A549 (cell line): Measurements from ENCODE around the gene ACTG1. TPM values are rescaled to one million over a fixed set of nuclear protein-coding genes. Genes with fewer than 3 reads are reported as not detected.

ENCODE experiments used
- ATAC-seq, 2 experiments: fragments of 200-7000 bp in 1 of 2; fragments of >200 bp in 1 of 2; cut with Nextera tagmentation in 1 of 2; cut with Tn5 transposase in 1 of 2; 3 replicates each; pipeline versions ENCODE4 v1.8.0 to v1.9.1; 2018 to 2020; ENCODE audit warnings: mild to moderate bottlenecking in 1 of 2, moderate library complexity in 1 of 2
- CTCF ChIA-PET: fragments of 300-600 bp; sonication (Branson Sonifier 250); formaldehyde crosslinking; extraction: SDS; loops from one replicate; lab custom pipeline; 2021; ENCODE audit warnings: antibody characterized with exemption, inconsistent platforms; lab: Yijun Ruan, JAX
- POLR2A ChIA-PET: fragments of 350-600 bp; formaldehyde crosslinking; extraction: SDS; loops from one replicate; lab custom pipeline; 2021; ENCODE audit warnings: antibody characterized with exemption, inconsistent platforms; lab: Yijun Ruan, JAX
- DNase-seq, 2 experiments: peaks; one replicate each; pipeline versions ENCODE4 v3.0.0 to v3.0.0-alpha.2; 2011 to 2016; ENCODE audit warnings: low read depth in 1 of 2, low spot score in 1 of 2
- FAIRE-seq: peaks from 2 replicates; lab custom pipeline; 2011; peaks lifted over from hg19 to GRCh38; lab: Jason Lieb, UNC
- H3K27ac ChIP-seq, 2 experiments: fragments of >200 bp; sonication (Bioruptor Twin); formaldehyde crosslinking; 3 replicates each; pipeline ENCODE4 v1.5.1; 2016 to 2017
- H3K4me1 ChIP-seq: fragments of >200 bp; sonication (Bioruptor Twin); formaldehyde crosslinking; 3 replicates; pipeline ENCODE4 v1.6.1; 2016
- H3K4me2 ChIP-seq: fragments of >200 bp; sonication (Bioruptor Twin); formaldehyde crosslinking; 3 replicates; pipeline ENCODE4 v1.6.1; 2016
- H3K4me3 ChIP-seq: fragments of >200 bp; sonication (Bioruptor Twin); formaldehyde crosslinking; 3 replicates; pipeline ENCODE4 v1.5.1; 2016
- H3K9me3 ChIP-seq: fragments of >200 bp; sonication (Bioruptor Twin); formaldehyde crosslinking; 3 replicates; pipeline ENCODE4 v1.6.1; 2016
- CHD2 ChIP-seq: fragments of 150-350 bp; IDR thresholded peaks from 2 replicates; pipeline ENCODE4 v1.6.1; 2014; ENCODE audit warnings: low read length; ENCODE audit not compliant: partially characterized antibody
- FOSB ChIP-seq: fragments of 250-450 bp; sonication (Bioruptor Pico); IDR thresholded peaks from 2 replicates; pipeline ENCODE4 v1.5.0; 2020; ENCODE audit warnings: mild to moderate bottlenecking, moderate library complexity
- FOSL2 ChIP-seq, 2 experiments: fragments of 450-650 bp in 1 of 2; fragments of >200 bp in 1 of 2; sonication (Bioruptor Twin) in 1 of 2; formaldehyde crosslinking; IDR thresholded peaks; 2 replicates each; pipeline versions ENCODE4 v1.5.0 to v1.6.1; 2016 to 2020; ENCODE audit warnings: mild to moderate bottlenecking in 1 of 2, moderate library complexity in 1 of 2
- GATA3 ChIP-seq: IDR thresholded peaks from 2 replicates; pipeline ENCODE4 v1.6.1; 2012; ENCODE audit warnings: borderline replicate concordance
- HOXB13 ChIP-seq: fragments of 250-450 bp; sonication (Bioruptor Pico); IDR thresholded peaks from 2 replicates; pipeline ENCODE4 v1.5.0; 2020; ENCODE audit warnings: low read depth, mild to moderate bottlenecking, moderate library complexity
- JUNB ChIP-seq: fragments of >200 bp; sonication (Bioruptor Twin); formaldehyde crosslinking; IDR thresholded peaks from 2 replicates; pipeline ENCODE4 v1.6.1; 2016
- KDM1A ChIP-seq: fragments of 200-600 bp; sonication (generic); IDR thresholded peaks from 2 replicates; pipeline ENCODE4 v1.6.1; 2016; ENCODE audit warnings: low read depth, mild to moderate bottlenecking
- MYC ChIP-seq: IDR thresholded peaks from 2 replicates; pipeline ENCODE4 v1.6.1; 2012; ENCODE audit warnings: mild to moderate bottlenecking, inconsistent platforms, low read length, improper control_type of control experiment, borderline replicate concordance
- NPAS2 ChIP-seq: fragments of 250-450 bp; sonication (Bioruptor Pico); IDR thresholded peaks from 2 replicates; pipeline ENCODE4 v1.8.0; 2022; ENCODE audit warnings: mild to moderate bottlenecking, moderate library complexity, borderline replicate concordance
- PHF8 ChIP-seq: fragments of 200-600 bp; sonication (generic); IDR thresholded peaks from 2 replicates; pipeline ENCODE4 v1.6.1; 2016; ENCODE audit warnings: low read depth, mild to moderate bottlenecking, antibody characterized with exemption, moderate library complexity, borderline replicate concordance
- POLR2A ChIP-seq: IDR thresholded peaks from 2 replicates; pipeline ENCODE4 v1.6.1; 2012; ENCODE audit warnings: mild to moderate bottlenecking, low read length
- RAD21 ChIP-seq, 2 experiments: fragments of >200 bp in 1 of 2; sonication (Bioruptor Twin) in 1 of 2; formaldehyde crosslinking in 1 of 2; IDR thresholded peaks in 1 of 2; conservative IDR thresholded peaks in 1 of 2; 2 replicates in 1 of 2; 3 replicates in 1 of 2; pipeline ENCODE4 v1.6.1; 2012 to 2018; ENCODE audit warnings: inconsistent platforms in 1 of 2
- RCOR1 ChIP-seq: fragments of 150-350 bp; IDR thresholded peaks from 2 replicates; pipeline ENCODE4 v1.6.1; 2014; ENCODE audit warnings: antibody characterized with exemption, low read length, low read depth
- SMC3 ChIP-seq: fragments of >200 bp; sonication (Bioruptor Twin); formaldehyde crosslinking; IDR thresholded peaks from 3 replicates; pipeline ENCODE4 v1.6.1; 2018; ENCODE audit warnings: inconsistent platforms
- WGBS: methylation state at CpG from one replicate; pipeline ENCODE4 v1.1.6; 2017; ENCODE audit errors: missing lambda C conversion rate; 5-methylcytosine and 5-hydroxymethylcytosine counted together
- polyA plus RNA-seq, 4 experiments: library from polyadenylated mRNA; depleted of rRNA in 3 of 4; stranded (reverse); fragments of >200 nt; fragmentation: RNase III in 1 of 4; extraction: RNeasy Plus Mini Kit Qiagen cat#74134 plus additional on column Dnase treatment in 1 of 4; gene quantifications; 2 replicates in 3 of 4; 3 replicates in 1 of 4; pipeline ENCODE4 v1.2.3, GENCODE V29; 2011 to 2017
- TF ChIP-seq, protein P1 (sequence below): fragments of 250-450 bp; sonication (Bioruptor Pico); IDR thresholded peaks from 2 replicates; pipeline ENCODE4 v1.5.0; 2020; ENCODE audit warnings: low read depth, mild to moderate bottlenecking, moderate library complexity
- TF ChIP-seq, protein P2 (sequence below): IDR thresholded peaks from 2 replicates; pipeline ENCODE4 v1.6.1; 2012; ENCODE audit warnings: low read depth, borderline replicate concordance
- TF ChIP-seq, protein P3 (sequence below): IDR thresholded peaks from 2 replicates; pipeline ENCODE4 v1.6.1; 2012
- TF ChIP-seq, protein P4 (sequence below): fragments of >200 bp; sonication (Bioruptor Twin); formaldehyde crosslinking; IDR thresholded peaks from 3 replicates; pipeline ENCODE4 v1.5.1; 2016
- TF ChIP-seq, protein P5 (sequence below): fragments of 150-350 bp; IDR thresholded peaks from 2 replicates; pipeline ENCODE4 v1.6.1; 2014; ENCODE audit warnings: low read depth, mild to moderate bottlenecking, low read length
- TF ChIP-seq, protein P6 (sequence below): fragments of 200-600 bp; sonication (generic); IDR thresholded peaks from 2 replicates; pipeline ENCODE4 v1.6.1; 2016; ENCODE audit warnings: antibody characterized with exemption, mild to moderate bottlenecking, moderate library complexity
- TF ChIP-seq, protein P7 (sequence below): IDR thresholded peaks from 2 replicates; pipeline ENCODE4 v1.6.1; 2012

The ACTG1 gene
- polyA plus RNA-seq, 2 of the 4 experiments (the other 2 are of a cell fraction) = 2,042 to 7,263 TPM

DNA sequence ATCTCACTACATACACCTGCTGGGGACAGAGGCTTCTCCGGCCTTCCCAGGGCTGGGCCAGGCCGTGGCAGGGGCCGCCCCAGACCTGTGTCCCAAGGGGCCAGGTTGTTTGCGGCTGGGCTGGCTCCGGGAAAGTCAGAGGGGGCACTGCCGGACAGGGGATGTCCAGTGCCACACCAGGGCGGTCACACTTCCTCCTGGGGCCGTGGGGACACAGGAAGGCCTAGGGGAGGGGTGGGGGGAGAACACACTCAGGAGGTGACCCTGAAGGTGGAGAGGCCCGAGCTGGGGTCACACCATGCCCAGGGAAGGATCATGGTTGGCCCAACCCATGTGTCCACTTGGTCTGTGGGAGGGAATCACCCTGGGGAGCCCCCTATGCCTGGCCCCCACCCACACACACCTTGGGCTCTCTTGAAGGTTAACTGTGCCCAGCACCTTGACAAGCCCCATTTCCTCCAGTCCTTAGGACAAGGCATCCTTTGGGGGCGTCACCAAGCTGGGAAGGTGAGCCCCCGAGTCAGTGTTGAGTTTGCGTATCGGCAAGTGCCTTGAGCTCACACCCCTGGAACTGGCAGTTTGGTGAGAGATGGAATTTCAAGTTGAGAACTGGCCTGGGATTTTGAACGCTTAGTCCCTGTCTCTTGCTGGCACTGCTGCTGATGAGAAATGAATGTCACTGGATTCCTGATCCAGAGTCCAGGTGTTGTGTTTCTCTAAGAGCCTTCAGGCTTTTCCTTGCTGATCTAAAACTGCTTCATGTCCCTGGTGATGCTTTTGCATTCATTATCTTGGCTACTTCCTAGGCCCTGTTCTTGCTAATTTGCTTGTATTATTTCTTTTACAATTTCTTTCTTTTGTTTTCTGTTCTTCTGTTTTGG lies 7.7 kb upstream of the ACTG1 start:
- ATAC-seq (peak in 1 of 2 experiments; percentile 2; a peak in 3 of 6 replicates), DNase-seq (no peak), FAIRE-seq (no peak)
- Histone ChIP-seq H3K4me3 (peak overlapping the region; percentile 66), H3K9me3 (no peaks in the 10 kb centered on the region), H3K4me1 (peaks cover 43% of the 10 kb centered on the region), H3K4me2 (peak overlapping the region; percentile 99), H3K27ac (peak overlapping the region; percentile 89 to 99; a peak in 5 of 6 replicates)
- WGBS = 94% methylated on average over 13 of the region's 14 CpGs
- no peak for TF ChIP-seq KDM1A
- TF ChIP-seq, protein P1, sequence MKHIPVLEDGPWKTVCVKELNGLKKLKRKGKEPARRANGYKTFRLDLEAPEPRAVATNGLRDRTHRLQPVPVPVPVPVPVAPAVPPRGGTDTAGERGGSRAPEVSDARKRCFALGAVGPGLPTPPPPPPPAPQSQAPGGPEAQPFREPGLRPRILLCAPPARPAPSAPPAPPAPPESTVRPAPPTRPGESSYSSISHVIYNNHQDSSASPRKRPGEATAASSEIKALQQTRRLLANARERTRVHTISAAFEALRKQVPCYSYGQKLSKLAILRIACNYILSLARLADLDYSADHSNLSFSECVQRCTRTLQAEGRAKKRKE (CRISPR knock-in tag) = no peak
- ChIA-PET POLR2A (interaction anchor here (0.6 to 1.5 kb wide), 2 partner anchors 46 to 77 kb away, joined by 4 to 5 read pairs; no protein-coding TSS in a partner anchor), CTCF (interaction anchor here (0.6 to 5.5 kb wide), 20 partner anchors 9 to 266 kb away, joined by 3 to 65 read pairs (median 4); partner anchors contain the start of genes FAAP100 and FSCN2)

DNA sequence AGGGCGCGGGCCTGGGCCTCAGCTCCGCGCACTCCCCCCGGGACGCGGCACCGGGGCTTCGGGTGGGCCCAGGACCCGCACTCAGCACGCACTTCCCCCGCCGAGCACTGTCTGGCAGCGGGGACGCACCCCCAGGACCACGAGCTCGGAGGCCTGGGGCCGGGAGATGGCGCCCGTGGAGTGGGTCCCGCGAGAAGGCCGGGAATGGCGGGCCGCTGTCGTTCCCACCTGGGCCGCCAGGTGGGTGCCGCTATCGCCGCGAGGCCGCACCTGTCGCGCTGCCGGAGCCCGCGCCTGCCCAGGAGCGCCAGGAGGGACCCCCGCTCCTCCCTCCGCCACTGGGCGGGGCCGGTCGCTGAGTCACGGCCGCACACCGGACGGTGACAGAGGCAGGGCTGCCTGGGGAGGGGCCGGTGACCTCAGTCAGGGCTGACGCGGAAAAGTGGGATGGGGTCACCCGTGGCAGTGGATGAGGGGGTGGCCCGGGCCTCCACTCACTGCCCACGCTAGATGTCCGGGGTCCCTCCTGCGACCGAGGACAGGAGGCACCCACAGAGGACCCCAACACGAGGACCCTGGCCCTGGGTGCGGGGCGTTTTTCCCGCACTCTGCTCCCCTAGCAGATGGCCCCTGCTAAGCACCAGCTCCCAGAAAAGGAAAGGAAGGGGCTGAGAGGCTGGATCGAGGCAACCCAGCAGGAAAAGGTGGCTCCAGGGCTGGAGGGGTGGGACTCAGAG lies 6.9 kb upstream of the ACTG1 start:
- FAIRE-seq (no peak), ATAC-seq (peak; percentile 42 to 48), DNase-seq (peak; percentile 61 to 66)
- WGBS = 17% methylated on average over 28 of the region's 61 CpGs
- Histone ChIP-seq H3K9me3 (no peaks in the 10 kb centered on the region), H3K4me2 (peak overlapping the region; percentile 99), H3K4me3 (peak overlapping the region; percentile 66), H3K4me1 (peaks cover 43% of the 10 kb centered on the region), H3K27ac (peak overlapping the region; percentile 89 to 99)
- ChIA-PET POLR2A (interaction anchor here (1.0 to 2.0 kb wide), 7 partner anchors 10 to 281 kb away, joined by 3 to 19 read pairs (median 4); partner anchors contain the start of genes ARL16, FSCN2, HGS and NDUFAF8), CTCF (interaction anchor here (0.6 to 5.5 kb wide), 47 partner anchors 10 to 266 kb away, joined by 3 to 65 read pairs (median 4); partner anchors contain the start of genes CCDC137, FAAP100, FSCN2 and OXLD1)
- TF ChIP-seq, protein P2, sequence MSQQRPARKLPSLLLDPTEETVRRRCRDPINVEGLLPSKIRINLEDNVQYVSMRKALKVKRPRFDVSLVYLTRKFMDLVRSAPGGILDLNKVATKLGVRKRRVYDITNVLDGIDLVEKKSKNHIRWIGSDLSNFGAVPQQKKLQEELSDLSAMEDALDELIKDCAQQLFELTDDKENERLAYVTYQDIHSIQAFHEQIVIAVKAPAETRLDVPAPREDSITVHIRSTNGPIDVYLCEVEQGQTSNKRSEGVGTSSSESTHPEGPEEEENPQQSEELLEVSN = 0 out of 2 replicates have a peak, but pooled peaks have one; percentile 39
- TF ChIP-seq RCOR1 = no peak
- 0 out of 2 replicates have a peak, but pooled peaks have one; percentile 13 for TF ChIP-seq GATA3
- TF ChIP-seq, protein P3, sequence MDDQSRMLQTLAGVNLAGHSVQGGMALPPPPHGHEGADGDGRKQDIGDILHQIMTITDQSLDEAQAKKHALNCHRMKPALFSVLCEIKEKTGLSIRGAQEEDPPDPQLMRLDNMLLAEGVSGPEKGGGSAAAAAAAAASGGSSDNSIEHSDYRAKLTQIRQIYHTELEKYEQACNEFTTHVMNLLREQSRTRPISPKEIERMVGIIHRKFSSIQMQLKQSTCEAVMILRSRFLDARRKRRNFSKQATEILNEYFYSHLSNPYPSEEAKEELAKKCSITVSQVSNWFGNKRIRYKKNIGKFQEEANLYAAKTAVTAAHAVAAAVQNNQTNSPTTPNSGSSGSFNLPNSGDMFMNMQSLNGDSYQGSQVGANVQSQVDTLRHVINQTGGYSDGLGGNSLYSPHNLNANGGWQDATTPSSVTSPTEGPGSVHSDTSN = 0 out of 2 replicates have a peak, but pooled peaks have one; percentile 4
- peak; percentile 64 for TF ChIP-seq SMC3
- TF ChIP-seq, protein P4, sequence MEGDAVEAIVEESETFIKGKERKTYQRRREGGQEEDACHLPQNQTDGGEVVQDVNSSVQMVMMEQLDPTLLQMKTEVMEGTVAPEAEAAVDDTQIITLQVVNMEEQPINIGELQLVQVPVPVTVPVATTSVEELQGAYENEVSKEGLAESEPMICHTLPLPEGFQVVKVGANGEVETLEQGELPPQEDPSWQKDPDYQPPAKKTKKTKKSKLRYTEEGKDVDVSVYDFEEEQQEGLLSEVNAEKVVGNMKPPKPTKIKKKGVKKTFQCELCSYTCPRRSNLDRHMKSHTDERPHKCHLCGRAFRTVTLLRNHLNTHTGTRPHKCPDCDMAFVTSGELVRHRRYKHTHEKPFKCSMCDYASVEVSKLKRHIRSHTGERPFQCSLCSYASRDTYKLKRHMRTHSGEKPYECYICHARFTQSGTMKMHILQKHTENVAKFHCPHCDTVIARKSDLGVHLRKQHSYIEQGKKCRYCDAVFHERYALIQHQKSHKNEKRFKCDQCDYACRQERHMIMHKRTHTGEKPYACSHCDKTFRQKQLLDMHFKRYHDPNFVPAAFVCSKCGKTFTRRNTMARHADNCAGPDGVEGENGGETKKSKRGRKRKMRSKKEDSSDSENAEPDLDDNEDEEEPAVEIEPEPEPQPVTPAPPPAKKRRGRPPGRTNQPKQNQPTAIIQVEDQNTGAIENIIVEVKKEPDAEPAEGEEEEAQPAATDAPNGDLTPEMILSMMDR = peak; percentile 62
- TF ChIP-seq RAD21 (conservative IDR thresholded peaks at IDR 0.05 in 1 of 2, IDR thresholded peaks at IDR 0.05 in 1 of 2) = peak; percentile 47 to 67; a peak in 4 of 5 replicates
- TF ChIP-seq, protein P5, sequence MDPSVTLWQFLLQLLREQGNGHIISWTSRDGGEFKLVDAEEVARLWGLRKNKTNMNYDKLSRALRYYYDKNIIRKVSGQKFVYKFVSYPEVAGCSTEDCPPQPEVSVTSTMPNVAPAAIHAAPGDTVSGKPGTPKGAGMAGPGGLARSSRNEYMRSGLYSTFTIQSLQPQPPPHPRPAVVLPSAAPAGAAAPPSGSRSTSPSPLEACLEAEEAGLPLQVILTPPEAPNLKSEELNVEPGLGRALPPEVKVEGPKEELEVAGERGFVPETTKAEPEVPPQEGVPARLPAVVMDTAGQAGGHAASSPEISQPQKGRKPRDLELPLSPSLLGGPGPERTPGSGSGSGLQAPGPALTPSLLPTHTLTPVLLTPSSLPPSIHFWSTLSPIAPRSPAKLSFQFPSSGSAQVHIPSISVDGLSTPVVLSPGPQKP = no peak
- no peak for TF ChIP-seq FOSL2 (IDR thresholded peaks at IDR 0.05)
- TF ChIP-seq FOSL2 (CRISPR knock-in tag; IDR thresholded peaks at IDR 0.05) = peak; percentile 69
- TF ChIP-seq PHF8 = peak; percentile 29; the same call in 1 of the 2 replicates
- TF ChIP-seq, protein P6, sequence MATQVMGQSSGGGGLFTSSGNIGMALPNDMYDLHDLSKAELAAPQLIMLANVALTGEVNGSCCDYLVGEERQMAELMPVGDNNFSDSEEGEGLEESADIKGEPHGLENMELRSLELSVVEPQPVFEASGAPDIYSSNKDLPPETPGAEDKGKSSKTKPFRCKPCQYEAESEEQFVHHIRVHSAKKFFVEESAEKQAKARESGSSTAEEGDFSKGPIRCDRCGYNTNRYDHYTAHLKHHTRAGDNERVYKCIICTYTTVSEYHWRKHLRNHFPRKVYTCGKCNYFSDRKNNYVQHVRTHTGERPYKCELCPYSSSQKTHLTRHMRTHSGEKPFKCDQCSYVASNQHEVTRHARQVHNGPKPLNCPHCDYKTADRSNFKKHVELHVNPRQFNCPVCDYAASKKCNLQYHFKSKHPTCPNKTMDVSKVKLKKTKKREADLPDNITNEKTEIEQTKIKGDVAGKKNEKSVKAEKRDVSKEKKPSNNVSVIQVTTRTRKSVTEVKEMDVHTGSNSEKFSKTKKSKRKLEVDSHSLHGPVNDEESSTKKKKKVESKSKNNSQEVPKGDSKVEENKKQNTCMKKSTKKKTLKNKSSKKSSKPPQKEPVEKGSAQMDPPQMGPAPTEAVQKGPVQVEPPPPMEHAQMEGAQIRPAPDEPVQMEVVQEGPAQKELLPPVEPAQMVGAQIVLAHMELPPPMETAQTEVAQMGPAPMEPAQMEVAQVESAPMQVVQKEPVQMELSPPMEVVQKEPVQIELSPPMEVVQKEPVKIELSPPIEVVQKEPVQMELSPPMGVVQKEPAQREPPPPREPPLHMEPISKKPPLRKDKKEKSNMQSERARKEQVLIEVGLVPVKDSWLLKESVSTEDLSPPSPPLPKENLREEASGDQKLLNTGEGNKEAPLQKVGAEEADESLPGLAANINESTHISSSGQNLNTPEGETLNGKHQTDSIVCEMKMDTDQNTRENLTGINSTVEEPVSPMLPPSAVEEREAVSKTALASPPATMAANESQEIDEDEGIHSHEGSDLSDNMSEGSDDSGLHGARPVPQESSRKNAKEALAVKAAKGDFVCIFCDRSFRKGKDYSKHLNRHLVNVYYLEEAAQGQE = peak; percentile 80
- no peak for TF ChIP-seq NPAS2 (CRISPR knock-in tag)
- TF ChIP-seq JUNB = 0 out of 2 replicates have a peak, but pooled peaks have one; percentile 11
- TF ChIP-seq HOXB13 (CRISPR knock-in tag) = no peak
- no peak for TF ChIP-seq FOSB (CRISPR knock-in tag)
- peak; percentile 3 for TF ChIP-seq POLR2A
- peak; percentile 23; the same call in 1 of the 2 replicates for TF ChIP-seq MYC
- peak; percentile 84 for TF ChIP-seq CHD2
- TF ChIP-seq, protein P7, sequence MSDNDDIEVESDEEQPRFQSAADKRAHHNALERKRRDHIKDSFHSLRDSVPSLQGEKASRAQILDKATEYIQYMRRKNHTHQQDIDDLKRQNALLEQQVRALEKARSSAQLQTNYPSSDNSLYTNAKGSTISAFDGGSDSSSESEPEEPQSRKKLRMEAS = peak; percentile 64; the same call in 1 of the 2 replicates
